ENCODE data around the gene GRIN2D. TPM values are rescaled to one million over a fixed set of nuclear protein-coding genes. Genes with fewer than 3 reads are reported as not detected.

Gene GRIN2D
- polyA plus RNA-seq, 1 of the 3 experiments (the other 2 are of a cell fraction) = 0.92 TPM

GRCh38 chr19:48400018-48400742 is 6.7 kb downstream of the GRIN2D start (continued):
- TF ChIP-seq, protein P1, sequence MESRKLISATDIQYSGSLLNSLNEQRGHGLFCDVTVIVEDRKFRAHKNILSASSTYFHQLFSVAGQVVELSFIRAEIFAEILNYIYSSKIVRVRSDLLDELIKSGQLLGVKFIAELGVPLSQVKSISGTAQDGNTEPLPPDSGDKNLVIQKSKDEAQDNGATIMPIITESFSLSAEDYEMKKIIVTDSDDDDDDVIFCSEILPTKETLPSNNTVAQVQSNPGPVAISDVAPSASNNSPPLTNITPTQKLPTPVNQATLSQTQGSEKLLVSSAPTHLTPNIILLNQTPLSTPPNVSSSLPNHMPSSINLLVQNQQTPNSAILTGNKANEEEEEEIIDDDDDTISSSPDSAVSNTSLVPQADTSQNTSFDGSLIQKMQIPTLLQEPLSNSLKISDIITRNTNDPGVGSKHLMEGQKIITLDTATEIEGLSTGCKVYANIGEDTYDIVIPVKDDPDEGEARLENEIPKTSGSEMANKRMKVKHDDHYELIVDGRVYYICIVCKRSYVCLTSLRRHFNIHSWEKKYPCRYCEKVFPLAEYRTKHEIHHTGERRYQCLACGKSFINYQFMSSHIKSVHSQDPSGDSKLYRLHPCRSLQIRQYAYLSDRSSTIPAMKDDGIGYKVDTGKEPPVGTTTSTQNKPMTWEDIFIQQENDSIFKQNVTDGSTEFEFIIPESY (IDR thresholded peaks at IDR 0.05; ENCODE audit: borderline replicate concordance, low read depth) = no peak
- TF ChIP-seq POLR2AphosphoS5 (IDR thresholded peaks at IDR 0.05; ENCODE audit: low read depth, low read length) (no peak), SMC3 (IDR thresholded peaks at IDR 0.05; ENCODE audit: low read depth, low read length) (no peak)

DNA sequence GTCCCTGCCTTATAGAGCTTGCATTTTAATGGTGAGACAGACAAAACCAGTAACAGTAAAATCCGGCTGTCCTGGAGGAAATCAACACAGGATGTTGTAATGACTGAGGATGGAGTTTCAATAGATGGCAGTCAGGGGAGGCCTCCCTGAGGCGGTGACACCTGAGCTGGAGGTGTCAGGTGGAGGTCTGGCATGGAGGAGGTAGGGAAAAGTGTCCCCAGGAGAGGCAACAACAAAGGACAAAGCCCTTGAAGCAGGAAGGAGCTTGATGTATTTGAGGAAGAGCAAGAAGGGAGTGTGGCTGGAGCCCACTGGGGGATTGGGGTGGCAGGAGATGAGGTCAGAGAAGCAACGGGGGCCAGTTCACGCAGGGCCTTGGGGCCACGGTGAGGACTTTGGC is 7.8 kb downstream of the GRIN2D start:
- TF ChIP-seq NRF1 (IDR thresholded peaks at IDR 0.05; ENCODE audit: low read depth, low read length) (no peak), MAX (IDR thresholded peaks at IDR 0.05; ENCODE audit: low read depth) (no peak), GABPA (IDR thresholded peaks at IDR 0.05; ENCODE audit: low read depth) (no peak), PBX3 (IDR thresholded peaks at IDR 0.05) (no peak), FOSL2 (IDR thresholded peaks at IDR 0.05; ENCODE audit: borderline replicate concordance, low read depth) (no peak), RCOR1 (IDR thresholded peaks at IDR 0.05; ENCODE audit: low read length) (no peak), SIN3A (IDR thresholded peaks at IDR 0.05; ENCODE audit: borderline replicate concordance, low read depth, low read length) (no peak)
- TF ChIP-seq, protein P2, sequence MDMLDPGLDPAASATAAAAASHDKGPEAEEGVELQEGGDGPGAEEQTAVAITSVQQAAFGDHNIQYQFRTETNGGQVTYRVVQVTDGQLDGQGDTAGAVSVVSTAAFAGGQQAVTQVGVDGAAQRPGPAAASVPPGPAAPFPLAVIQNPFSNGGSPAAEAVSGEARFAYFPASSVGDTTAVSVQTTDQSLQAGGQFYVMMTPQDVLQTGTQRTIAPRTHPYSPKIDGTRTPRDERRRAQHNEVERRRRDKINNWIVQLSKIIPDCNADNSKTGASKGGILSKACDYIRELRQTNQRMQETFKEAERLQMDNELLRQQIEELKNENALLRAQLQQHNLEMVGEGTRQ (IDR thresholded peaks at IDR 0.05; ENCODE audit: borderline replicate concordance, low read depth, low read length) = no peak
- TF ChIP-seq, protein P3, sequence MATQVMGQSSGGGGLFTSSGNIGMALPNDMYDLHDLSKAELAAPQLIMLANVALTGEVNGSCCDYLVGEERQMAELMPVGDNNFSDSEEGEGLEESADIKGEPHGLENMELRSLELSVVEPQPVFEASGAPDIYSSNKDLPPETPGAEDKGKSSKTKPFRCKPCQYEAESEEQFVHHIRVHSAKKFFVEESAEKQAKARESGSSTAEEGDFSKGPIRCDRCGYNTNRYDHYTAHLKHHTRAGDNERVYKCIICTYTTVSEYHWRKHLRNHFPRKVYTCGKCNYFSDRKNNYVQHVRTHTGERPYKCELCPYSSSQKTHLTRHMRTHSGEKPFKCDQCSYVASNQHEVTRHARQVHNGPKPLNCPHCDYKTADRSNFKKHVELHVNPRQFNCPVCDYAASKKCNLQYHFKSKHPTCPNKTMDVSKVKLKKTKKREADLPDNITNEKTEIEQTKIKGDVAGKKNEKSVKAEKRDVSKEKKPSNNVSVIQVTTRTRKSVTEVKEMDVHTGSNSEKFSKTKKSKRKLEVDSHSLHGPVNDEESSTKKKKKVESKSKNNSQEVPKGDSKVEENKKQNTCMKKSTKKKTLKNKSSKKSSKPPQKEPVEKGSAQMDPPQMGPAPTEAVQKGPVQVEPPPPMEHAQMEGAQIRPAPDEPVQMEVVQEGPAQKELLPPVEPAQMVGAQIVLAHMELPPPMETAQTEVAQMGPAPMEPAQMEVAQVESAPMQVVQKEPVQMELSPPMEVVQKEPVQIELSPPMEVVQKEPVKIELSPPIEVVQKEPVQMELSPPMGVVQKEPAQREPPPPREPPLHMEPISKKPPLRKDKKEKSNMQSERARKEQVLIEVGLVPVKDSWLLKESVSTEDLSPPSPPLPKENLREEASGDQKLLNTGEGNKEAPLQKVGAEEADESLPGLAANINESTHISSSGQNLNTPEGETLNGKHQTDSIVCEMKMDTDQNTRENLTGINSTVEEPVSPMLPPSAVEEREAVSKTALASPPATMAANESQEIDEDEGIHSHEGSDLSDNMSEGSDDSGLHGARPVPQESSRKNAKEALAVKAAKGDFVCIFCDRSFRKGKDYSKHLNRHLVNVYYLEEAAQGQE (IDR thresholded peaks at IDR 0.05; ENCODE audit: low read depth, low read length) = no peak
- H3K36me3 ChIP-seq (replicated peaks in 1 of 2; ENCODE audit: control insufficient read depth in 1 of 2, insufficient read depth in 2 of 2, low read length in 1 of 2) = no peaks in the 10 kb centered on the region
- no peaks in the 10 kb centered on the region for H3K9me2 ChIP-seq
- no peaks in the 10 kb centered on the region for H3K79me2 ChIP-seq (ENCODE audit: insufficient read depth)
- no peaks in the 10 kb centered on the region for H3K9me3 ChIP-seq
- POLR2A ChIA-PET = interaction anchor here (0.6 kb wide), 1 partner anchor 21 kb away, joined by 5 read pairs; no protein-coding TSS in a partner anchor
- WGBS (ENCODE audit: low lambda C conversion rate) = 91% methylated on average over 5 of the region's 5 CpGs
- DNase-seq = no peak
- no peak overlapping the region for H3K4me2 ChIP-seq
- no peak overlapping the region for H2AFZ ChIP-seq (ENCODE audit: low read depth)
- peaks cover 4 to 19% of the 10 kb centered on the region in 2 experiments; a peak in 3 of 4 replicates for H3K4me1 ChIP-seq (ENCODE audit: control insufficient read depth in 1 of 2, insufficient read depth in 2 of 2, low read depth in 1 of 2, low read length in 1 of 2)
- CTCF ChIA-PET = interaction anchor here (1.8 to 3.6 kb wide), 2 partner anchors 10 to 72 kb away, joined by 5 to 16 read pairs; partner anchors contain the start of gene KDELR1
- H4K20me1 ChIP-seq (ENCODE audit: insufficient read depth) = no peaks in the 10 kb centered on the region
- H3K4me3 ChIP-seq (ENCODE audit: low read depth in 2 of 2, low read length in 1 of 2) = no peak overlapping the region
- peaks cover 14% of the 10 kb centered on the region for H3F3A ChIP-seq (replicated peaks; ENCODE audit: insufficient read depth)
- H3K27ac ChIP-seq (ENCODE audit: low read depth in 2 of 2, low read length in 1 of 2) = no peak overlapping the region
- H3K9ac ChIP-seq = no peak overlapping the region
- H3K27me3 ChIP-seq (ENCODE audit: insufficient read depth) = no peaks in the 10 kb centered on the region
